Adrenal gland (tissue), 12 donors: ENCODE data around the gene TMEM121. TPM values are rescaled to one million over a fixed set of nuclear protein-coding genes. Genes with fewer than 3 reads are reported as not detected.

Source experiments
- DNase-seq, 7 donors: peaks; one replicate each; pipeline ENCODE4 v3.0.0-alpha.2; 2019 to 2020
- H3K27ac ChIP-seq, 5 donors: fragments of 200-600 bp; sonication (generic) in 4 of 5; 1 replicate in 3 of 5; 2 replicates in 2 of 5; pipeline versions ENCODE4 v1.5.1 to v1.8.0; 2016 to 2020; ENCODE audit warnings: mild to moderate bottlenecking in 1 of 5
- H3K27me3 ChIP-seq: fragments of 200-600 bp; 2 replicates; pipeline ENCODE4 v1.8.0; 2021
- H3K36me3 ChIP-seq, 2 donors: fragments of 200-600 bp; replicated peaks in 1 of 2; 1 replicate in 1 of 2; 2 replicates in 1 of 2; pipeline versions ENCODE4 v1.5.1 to v1.8.0; 2018 to 2022
- H3K4me1 ChIP-seq, 2 donors: fragments of 200-600 bp; replicated peaks in 1 of 2; 1 replicate in 1 of 2; 2 replicates in 1 of 2; pipeline versions ENCODE4 v1.5.1 to v1.8.0; 2018 to 2021
- H3K4me3 ChIP-seq, 4 donors: fragments of 200-600 bp; sonication (generic) in 3 of 4; one replicate each; pipeline ENCODE4 v1.5.1; 2016 to 2018
- H3K9me3 ChIP-seq, 3 donors: fragments of 200-600 bp; sonication (generic) in 1 of 3; replicated peaks in 1 of 3; 1 replicate in 2 of 3; 2 replicates in 1 of 3; pipeline versions ENCODE4 v1.5.1 to v1.8.0; 2016 to 2021
- CTCF ChIP-seq, 6 experiments: fragments of 450-650 bp in 4 of 6; fragments of 200-600 bp in 2 of 6; sonication (generic) in 1 of 6; IDR thresholded peaks; 1 replicate in 5 of 6; 2 replicates in 1 of 6; pipeline versions ENCODE4 v1.5.1 to v1.8.0; 2016 to 2021; ENCODE audit warnings: antibody characterized with exemption in 6 of 6, mild to moderate bottlenecking in 2 of 6, moderate library complexity in 1 of 6
- POLR2A ChIP-seq, 2 donors: fragments of 450-650 bp; IDR thresholded peaks; one replicate each; pipeline ENCODE4 v1.6.1; 2017; ENCODE audit warnings: antibody characterized with exemption in 2 of 2, mild to moderate bottlenecking in 2 of 2, moderate library complexity in 1 of 2
- WGBS, 4 donors: extraction: QIAGEN DNeasy Blood & Tissue Kit in 2 of 4; methylation state at CpG; one replicate each; pipeline versions ENCODE4 v1.1.5 to v1.1.7; 2013 to 2017; 5-methylcytosine and 5-hydroxymethylcytosine counted together
- intact Hi-C, 2 donors: fragments of 100-400 bp; cut with DNase I; formaldehyde crosslinking; loops; one replicate each; pipeline versions ENCODE4 v1.14.1 to v1.15.0; 2022 to 2023
- polyA plus RNA-seq, 3 donors: library from polyadenylated mRNA; stranded (reverse); fragments of 200-250 nt in 2 of 3; fragments of 350-450 nt in 1 of 3; fragmentation: Illumina TruSeq in 1 of 3; extraction: RNeasy Lipid Tissue Mini Kit (QIAGEN cat#74804) in 1 of 3; gene quantifications; one replicate each; pipeline ENCODE4 v1.2.3, GENCODE V29; 2013 to 2014
- total RNA-seq, 9 donors: library from RNA; depleted of rRNA in 4 of 9; stranded (reverse); fragments of >200 nt in 4 of 9; fragments of 120-200 nt in 1 of 9; fragmentation: NEBNext Ultra II Directional in 1 of 9; extraction: Animal tissue kit (Norgen Biotek cat#: 25700) in 1 of 9; gene quantifications; one replicate each; pipeline versions ENCODE4 v1.1.0 to v1.2.4, GENCODE V29; 2013 to 2023
- donor health status: healthy with polysubstance abuse.
- donor health status: Bipolar disorder and iron deficiency.
- donor health status: DM: yes; HTN: yes; CAD: no.
- donor health status: DM: no; HTN: no; CAD: no.
- donor health status: DM: no; HTN: no; CAD: no.
- donor health status: DM: yes; HTN: yes; CAD: no.

The TMEM121 gene
- total and polyA plus RNA-seq, 12 donors, result 0.78 to 12.1 (median 1.7) TPM; not detected in 1

- Histone ChIP-seq H3K4me3 (no peak overlapping the region), H3K36me3 (no peaks in the 10 kb centered on the region), H3K27me3 (peaks cover 18% of the 10 kb centered on the region), H3K9me3 (no peaks in the 10 kb centered on the region), H3K27ac (no peak overlapping the region), H3K4me1 (peaks cover 15 to 32% of the 10 kb centered on the region in 2 donors)
- DNase-seq, result no peak
- intact Hi-C loops, result loop anchor here in 1 of 2 donors (5.0 kb wide), 1 partner anchor 153 kb away; no protein-coding TSS in a partner anchor
- no peak for TF ChIP-seq POLR2A (IDR thresholded peaks at IDR 0.05)
- no peak for TF ChIP-seq CTCF (IDR thresholded peaks at IDR 0.05)
- 80 to 93% (median 89%) methylated on average over 9 of the region's 9 CpGs for WGBS, 4 donors
Measured at GRCh38 chr14:105525326-105525725, 1.1 kb upstream of the TMEM121 start.

GRCh38 chr14:105526776-105527380 is 495 bp downstream of the TMEM121 start:
- H3K4me3 ChIP-seq, result peak overlapping the region in 1 of 4 donors; percentile 66
- TF ChIP-seq POLR2A (IDR thresholded peaks at IDR 0.05) (no peak), CTCF (IDR thresholded peaks at IDR 0.05) (no peak)
- H3K4me1 ChIP-seq, result peaks cover 15 to 32% of the 10 kb centered on the region in 2 donors
- H3K36me3 ChIP-seq, result no peaks in the 10 kb centered on the region
- WGBS, 4 donors, result 0 to 5% (median 4%) methylated on average over 9 to 48 of the region's 48 CpGs
- no peaks in the 10 kb centered on the region for H3K9me3 ChIP-seq
- no peak for DNase-seq
- H3K27ac ChIP-seq, result peak overlapping the region in 1 of 5 donors; percentile 34
- peaks cover 18% of the 10 kb centered on the region for H3K27me3 ChIP-seq
- intact Hi-C loops, result loop anchor here in 1 of 2 donors (5.0 kb wide), 1 partner anchor 155 kb away; no protein-coding TSS in a partner anchor

- Histone ChIP-seq H3K4me1 (peaks cover 15 to 32% of the 10 kb centered on the region in 2 donors), H3K4me3 (peak overlapping the region in 1 of 4 donors; percentile 66), H3K9me3 (no peaks in the 10 kb centered on the region), H3K27ac (no peak overlapping the region), H3K27me3 (peaks cover 18% of the 10 kb centered on the region), H3K36me3 (no peaks in the 10 kb centered on the region)
- DNase-seq, result no peak
- 25 to 32% (median 29%) methylated on average over 9 to 23 of the region's 23 CpGs for WGBS, 4 donors
- intact Hi-C loops, result loop anchor here in 1 of 2 donors (5.0 kb wide), 1 partner anchor 155 kb away; no protein-coding TSS in a partner anchor
- no peak for TF ChIP-seq CTCF (IDR thresholded peaks at IDR 0.05)
- no peak for TF ChIP-seq POLR2A (IDR thresholded peaks at IDR 0.05)
Measured at GRCh38 chr14:105527381-105527825, 1.0 kb downstream of the TMEM121 start.

- Histone ChIP-seq H3K36me3 (no peaks in the 10 kb centered on the region), H3K27me3 (peaks cover 18% of the 10 kb centered on the region), H3K27ac (peak overlapping the region in 2 of 5 donors; percentile 29 to 30), H3K9me3 (no peaks in the 10 kb centered on the region), H3K4me3 (peak overlapping the region in 2 of 4 donors; percentile 43 to 66), H3K4me1 (peaks cover 15 to 32% of the 10 kb centered on the region in 2 donors)
- 0 to 37% (median 7%) methylated on average over 5 to 67 of the region's 67 CpGs for WGBS, 4 donors
- DNase-seq, result peak; percentile 60 to 86 (median 77)
- intact Hi-C loops, result loop anchor here in 1 of 2 donors (5.0 kb wide), 1 partner anchor 156 kb away; no protein-coding TSS in a partner anchor
- TF ChIP-seq CTCF (IDR thresholded peaks at IDR 0.05) (peak; percentile 51 to 92 (median 78)), POLR2A (IDR thresholded peaks at IDR 0.05) (peak in 1 of 2 donors; percentile 13)
Measured at GRCh38 chr14:105527826-105528585, 1.6 kb downstream of the TMEM121 start.
